HUES6 (cell line): ENCODE data around the gene ART5.
"Not testable (repeated sequence)": the region's sequence is repeated elsewhere in the genome, so short reads cannot be mapped to it uniquely, and the experiment has no call there.

ENCODE experiments used
- H3K27ac ChIP-seq: 2 replicates; pipeline ENCODE4 v1.7.0; 2013; ENCODE audit warnings: low read depth, mild to moderate bottlenecking, low read length, inconsistent platforms
- H3K27me3 ChIP-seq: 2 replicates; pipeline ENCODE4 v1.6.1; 2013; ENCODE audit warnings: low read length; ENCODE audit not compliant: control insufficient read depth, insufficient read depth
- H3K36me3 ChIP-seq: 2 replicates; pipeline ENCODE4 v1.6.1; 2013; ENCODE audit warnings: low read length; ENCODE audit not compliant: control insufficient read depth, insufficient read depth
- H3K4me1 ChIP-seq: 2 replicates; pipeline ENCODE4 v1.6.1; 2013; ENCODE audit warnings: low read length; ENCODE audit not compliant: control insufficient read depth, insufficient read depth
- H3K4me3 ChIP-seq: 2 replicates; pipeline ENCODE4 v1.5.1; 2013; ENCODE audit warnings: low read depth, low read length
- H3K9ac ChIP-seq: one replicate; pipeline ENCODE4 v1.6.1; 2013; ENCODE audit warnings: mild to moderate bottlenecking, low read length
- H3K9me3 ChIP-seq: 2 replicates; pipeline ENCODE4 v1.6.1; 2013; ENCODE audit warnings: low read depth, low read length; ENCODE audit not compliant: control insufficient read depth, insufficient read depth

ART5 gene

DNA sequence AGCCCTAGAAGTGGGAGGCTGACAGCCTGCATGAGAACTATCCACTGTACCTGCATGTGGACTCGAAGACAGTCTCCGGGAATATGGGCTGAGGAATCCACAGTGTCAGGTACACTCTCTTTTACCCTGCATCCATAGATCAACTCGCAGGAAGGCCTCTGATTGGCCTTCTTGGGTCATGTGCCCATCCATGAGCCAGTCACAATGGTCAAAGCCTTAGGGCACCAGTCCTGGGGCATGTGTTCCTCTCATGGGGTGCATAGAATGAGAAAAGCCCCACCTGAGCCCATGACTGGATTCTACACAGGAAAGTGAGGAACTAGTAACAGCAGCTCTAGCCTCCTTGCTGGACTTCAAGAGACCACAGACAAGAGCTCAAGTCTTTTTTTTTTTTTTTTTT is 13.8 kb upstream of the ART5 start:
- no peak overlapping the region for H3K9ac ChIP-seq
- no peaks in the 10 kb centered on the region for H3K4me1 ChIP-seq
- H3K27me3 ChIP-seq, result no peaks in the 10 kb centered on the region
- H3K36me3 ChIP-seq, result no peaks in the 10 kb centered on the region
- H3K9me3 ChIP-seq, result no peaks in the 10 kb centered on the region
- H3K4me3 ChIP-seq, result no peak overlapping the region
- H3K27ac ChIP-seq, result no peak overlapping the region

- not testable (repeated sequence) for H3K27ac ChIP-seq, H3K9ac ChIP-seq, H3K27me3 ChIP-seq, H3K9me3 ChIP-seq, H3K4me3 ChIP-seq, H3K36me3 ChIP-seq, H3K4me1 ChIP-seq
Measured at GRCh38 chr11:3652514-3652913, 10.7 kb upstream of the ART5 start.

- H3K27me3 ChIP-seq, H3K36me3 ChIP-seq, H3K9me3 ChIP-seq, H3K4me3 ChIP-seq, H3K4me1 ChIP-seq, H3K27ac ChIP-seq: not testable (repeated sequence)
- H3K9ac ChIP-seq, result peak overlapping the region; percentile 17
Measured at GRCh38 chr11:3649374-3649773, 7.6 kb upstream of the ART5 start.

DNA sequence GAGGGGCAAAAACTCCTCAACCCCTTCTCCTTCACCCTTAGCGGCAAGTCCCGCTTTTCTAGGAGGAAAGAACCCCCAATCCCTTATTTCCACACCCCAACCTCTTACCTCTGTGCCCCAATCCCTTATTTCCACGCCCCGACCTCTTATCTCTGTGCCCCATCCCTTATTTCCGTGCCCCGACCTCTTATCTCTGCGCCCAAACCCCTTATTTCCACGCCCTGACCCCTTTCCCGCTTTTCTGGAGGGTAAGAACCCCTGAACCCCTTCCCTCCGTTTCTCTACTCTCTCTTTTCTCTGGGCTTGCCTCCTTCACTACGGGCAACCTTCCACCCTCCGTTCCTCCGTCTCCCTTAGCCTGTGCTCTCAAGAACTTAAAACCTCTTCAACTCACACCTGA is 7.1 kb upstream of the ART5 start:
- H3K36me3 ChIP-seq, H3K4me1 ChIP-seq, H3K4me3 ChIP-seq, H3K27ac ChIP-seq, H3K27me3 ChIP-seq: not testable (repeated sequence)
- H3K9me3 ChIP-seq, result peaks cover 12% of the 10 kb centered on the region
- H3K9ac ChIP-seq, result peak overlapping the region; percentile 17

GRCh38 chr11:3645552-3645951 is 3.8 kb upstream of the ART5 start:
- H3K9ac ChIP-seq, result no peak overlapping the region
- H3K4me3 ChIP-seq, result no peak overlapping the region
- H3K27me3 ChIP-seq, result peaks cover 7% of the 10 kb centered on the region; the same call in 1 of the 2 replicates
- H3K27ac ChIP-seq, result no peak overlapping the region
- peaks cover 12% of the 10 kb centered on the region for H3K9me3 ChIP-seq
- no peaks in the 10 kb centered on the region for H3K36me3 ChIP-seq
- peaks cover 15% of the 10 kb centered on the region; the same call in 1 of the 2 replicates for H3K4me1 ChIP-seq

DNA sequence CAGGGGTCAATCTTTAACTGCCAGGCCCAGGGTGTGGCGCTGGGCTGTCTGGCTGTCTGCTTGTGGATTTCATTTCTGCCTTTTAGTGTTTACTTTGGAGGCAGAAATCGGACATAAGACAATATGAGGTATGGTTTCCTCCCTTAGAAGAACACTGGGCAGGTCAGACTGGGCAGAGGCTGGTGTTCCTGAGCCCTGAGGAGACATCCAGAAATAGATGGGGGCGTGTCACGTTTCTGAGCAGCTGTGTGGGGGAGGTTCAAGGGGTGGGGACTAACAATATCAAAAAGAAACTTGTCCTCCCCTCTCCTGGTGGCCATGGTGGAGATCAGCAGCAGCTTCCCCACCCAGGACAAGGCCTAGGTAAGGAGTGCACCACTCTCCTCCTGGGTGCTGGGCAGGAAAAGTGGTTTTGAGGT is 3.0 kb upstream of the ART5 start, which contains the start of gene ART1:
ART1 (plus strand) TSS at position 312 of the 419 bp plus-strand sequence. CDS start 14,086 bp downstream, outside the sequence.
- Histone ChIP-seq H3K9ac (no peak within 1 kb of the TSS), H3K4me3 (no peak within 1 kb of the TSS), H3K36me3 (no peaks in the 10 kb centered on the region), H3K27me3 (peaks cover 7% of the 10 kb centered on the region; the same call in 1 of the 2 replicates), H3K9me3 (peaks cover 12% of the 10 kb centered on the region), H3K4me1 (peaks cover 15% of the 10 kb centered on the region; the same call in 1 of the 2 replicates), H3K27ac (no peak within 1 kb of the TSS)

DNA sequence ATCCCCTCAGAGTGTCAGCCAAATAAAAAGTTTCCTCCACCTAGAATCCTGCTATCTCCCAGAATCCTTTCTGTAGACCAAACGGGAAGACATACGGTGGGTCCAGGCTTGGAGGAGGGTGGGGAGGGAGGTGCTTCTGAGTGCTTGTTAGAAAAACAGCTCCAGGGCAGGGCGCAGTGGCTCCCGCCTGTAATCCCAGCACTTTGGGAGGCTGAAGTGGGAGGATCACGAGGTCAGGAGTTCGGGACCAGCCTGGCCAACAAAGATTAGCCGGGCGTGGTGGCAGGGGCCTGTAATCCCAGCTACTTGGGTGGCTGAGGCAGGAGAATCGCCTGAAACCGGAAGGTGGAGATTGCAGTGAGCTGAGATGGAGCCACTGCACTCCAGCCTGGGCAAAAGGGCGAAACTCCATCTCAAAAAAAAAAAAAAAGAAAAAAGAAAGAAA is 1.3 kb upstream of the ART5 start:
- peak overlapping the region; percentile 78 for H3K9ac ChIP-seq
- H3K4me1 ChIP-seq, result peaks cover 15% of the 10 kb centered on the region; the same call in 1 of the 2 replicates
- peak overlapping the region; percentile 53 for H3K4me3 ChIP-seq
- not testable (repeated sequence) for H3K36me3 ChIP-seq, H3K9me3 ChIP-seq, H3K27me3 ChIP-seq
- H3K27ac ChIP-seq, result peak overlapping the region; percentile 83; the same call in 1 of the 2 replicates

GRCh38 chr11:3642071-3642951 is 519 bp upstream of the ART5 start:
- peaks cover 15% of the 10 kb centered on the region; the same call in 1 of the 2 replicates for H3K4me1 ChIP-seq
- peaks cover 7% of the 10 kb centered on the region; the same call in 1 of the 2 replicates for H3K27me3 ChIP-seq
- H3K4me3 ChIP-seq, result peak overlapping the region; percentile 53
- peaks cover 9% of the 10 kb centered on the region for H3K9me3 ChIP-seq
- H3K9ac ChIP-seq, result peak overlapping the region; percentile 78
- no peaks in the 10 kb centered on the region for H3K36me3 ChIP-seq
- peak overlapping the region; percentile 83 for H3K27ac ChIP-seq

DNA sequence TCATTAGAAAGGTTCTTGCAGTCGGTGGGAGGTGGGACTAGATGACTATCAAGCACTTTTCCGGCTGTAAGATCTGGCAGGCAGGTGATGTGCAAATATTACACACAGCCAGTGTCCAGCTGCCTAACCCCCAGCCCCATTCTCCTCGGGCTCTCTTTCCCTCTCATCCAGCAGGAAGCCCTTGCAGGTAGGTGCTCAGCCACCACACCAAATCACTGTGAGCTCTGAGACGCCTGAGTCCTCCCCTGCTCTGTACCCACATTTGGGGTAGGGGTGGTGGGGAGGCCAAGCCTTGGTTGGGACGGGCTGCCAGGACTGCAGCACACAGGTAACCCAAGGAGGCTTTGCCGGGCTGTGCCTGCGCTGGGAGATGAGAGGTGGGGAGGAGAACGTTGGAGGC is 601 bp downstream of the ART5 start:
- Histone ChIP-seq H3K4me3 (peak overlapping the region; percentile 77), H3K9ac (peak overlapping the region; percentile 51)

GRCh38 chr11:3639841-3640240 is 2.0 kb downstream of the ART5 start:
- Histone ChIP-seq H3K9me3 (peaks cover 6% of the 10 kb centered on the region), H3K4me1 (peaks cover 15% of the 10 kb centered on the region; the same call in 1 of the 2 replicates), H3K9ac (no peak overlapping the region)

More for the DNA sequence above, 601 bp downstream of the ART5 start:
- Histone ChIP-seq H3K4me1 (peaks cover 15% of the 10 kb centered on the region; the same call in 1 of the 2 replicates), H3K27me3 (peaks cover 7% of the 10 kb centered on the region; the same call in 1 of the 2 replicates), H3K36me3 (no peaks in the 10 kb centered on the region), H3K27ac (no peak overlapping the region), H3K9me3 (peaks cover 9% of the 10 kb centered on the region)

GRCh38 chr11:3638513-3638912 is 3.3 kb downstream of the ART5 start:
- H3K4me3 ChIP-seq, result no peak overlapping the region
- peaks cover 7% of the 10 kb centered on the region; the same call in 1 of the 2 replicates for H3K27me3 ChIP-seq
- H3K9me3 ChIP-seq, result no peaks in the 10 kb centered on the region
- H3K4me1 ChIP-seq, result peaks cover 13% of the 10 kb centered on the region; the same call in 1 of the 2 replicates
- H3K36me3 ChIP-seq, result no peaks in the 10 kb centered on the region
- H3K27ac ChIP-seq, result no peak overlapping the region
- H3K9ac ChIP-seq, result no peak overlapping the region

More at GRCh38 chr11:3639841-3640240, 2.0 kb downstream of the ART5 start:
- Histone ChIP-seq H3K4me3 (no peak overlapping the region), H3K27me3 (peaks cover 7% of the 10 kb centered on the region; the same call in 1 of the 2 replicates), H3K36me3 (no peaks in the 10 kb centered on the region), H3K27ac (no peak overlapping the region)
